ENCODE results near the gene CHCHD6. TPM values are rescaled to one million over a fixed set of nuclear protein-coding genes. Genes with fewer than 3 reads are reported as not detected.

Gene CHCHD6
- total RNA-seq, 3 donors from 2014 or later: 5.9 to 9.8 (median 6.5) TPM

- H3K4me1 ChIP-seq (ENCODE audit: low read depth): no peaks in the 10 kb centered on the region
- TF ChIP-seq, protein P1, sequence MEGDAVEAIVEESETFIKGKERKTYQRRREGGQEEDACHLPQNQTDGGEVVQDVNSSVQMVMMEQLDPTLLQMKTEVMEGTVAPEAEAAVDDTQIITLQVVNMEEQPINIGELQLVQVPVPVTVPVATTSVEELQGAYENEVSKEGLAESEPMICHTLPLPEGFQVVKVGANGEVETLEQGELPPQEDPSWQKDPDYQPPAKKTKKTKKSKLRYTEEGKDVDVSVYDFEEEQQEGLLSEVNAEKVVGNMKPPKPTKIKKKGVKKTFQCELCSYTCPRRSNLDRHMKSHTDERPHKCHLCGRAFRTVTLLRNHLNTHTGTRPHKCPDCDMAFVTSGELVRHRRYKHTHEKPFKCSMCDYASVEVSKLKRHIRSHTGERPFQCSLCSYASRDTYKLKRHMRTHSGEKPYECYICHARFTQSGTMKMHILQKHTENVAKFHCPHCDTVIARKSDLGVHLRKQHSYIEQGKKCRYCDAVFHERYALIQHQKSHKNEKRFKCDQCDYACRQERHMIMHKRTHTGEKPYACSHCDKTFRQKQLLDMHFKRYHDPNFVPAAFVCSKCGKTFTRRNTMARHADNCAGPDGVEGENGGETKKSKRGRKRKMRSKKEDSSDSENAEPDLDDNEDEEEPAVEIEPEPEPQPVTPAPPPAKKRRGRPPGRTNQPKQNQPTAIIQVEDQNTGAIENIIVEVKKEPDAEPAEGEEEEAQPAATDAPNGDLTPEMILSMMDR (IDR thresholded peaks at IDR 0.05): no peak
- ATAC-seq: no peak
- intact Hi-C loops (cut with DNase I, micrococcal nuclease): no loop called here
- H3K9me3 ChIP-seq: no peaks in the 10 kb centered on the region
- H3K36me3 ChIP-seq (ENCODE audit: low read depth): no peaks in the 10 kb centered on the region
- no peak overlapping the region for H3K4me3 ChIP-seq
- no peak for DNase-seq
Measured at GRCh38 chr3:126770096-126770495, 66.1 kb downstream of the CHCHD6 start.

DNA sequence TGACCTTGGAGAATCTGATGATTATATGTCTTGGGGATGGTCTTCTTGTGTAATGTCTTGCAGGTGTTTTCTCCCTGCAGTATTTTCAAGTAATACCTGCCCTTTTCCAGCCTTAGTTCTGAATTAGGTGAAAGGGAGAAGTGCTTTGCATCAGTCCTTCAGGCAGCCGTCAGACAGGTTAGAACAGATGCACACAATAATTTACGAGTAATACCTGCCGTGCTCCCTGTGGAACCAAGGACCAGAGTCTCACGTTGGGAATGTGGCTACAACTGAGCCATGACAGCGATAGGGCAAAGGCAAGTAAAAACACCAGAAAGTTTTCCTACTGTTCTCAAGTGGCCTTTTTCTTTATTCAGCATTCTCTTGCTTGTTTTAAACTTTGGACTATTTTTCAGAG, 69.1 kb downstream of the CHCHD6 start:
- TF ChIP-seq, protein P1 (IDR thresholded peaks at IDR 0.05): no peak
- no peaks in the 10 kb centered on the region for H3K36me3 ChIP-seq (ENCODE audit: low read depth)
- ATAC-seq: no peak
- no peaks in the 10 kb centered on the region for H3K9me3 ChIP-seq
- H3K4me1 ChIP-seq (ENCODE audit: low read depth): no peaks in the 10 kb centered on the region
- no peak for DNase-seq
- H3K4me3 ChIP-seq: no peak overlapping the region
- intact Hi-C loops (cut with DNase I, micrococcal nuclease): no loop called here

GRCh38 chr3:126773783-126774182, 69.7 kb downstream of the CHCHD6 start:
- no peak for ATAC-seq
- intact Hi-C loops (cut with DNase I, micrococcal nuclease): no loop called here
- TF ChIP-seq, protein P1 (IDR thresholded peaks at IDR 0.05): no peak
- Histone ChIP-seq H3K9me3 (no peaks in the 10 kb centered on the region), H3K4me1 (ENCODE audit: low read depth) (no peaks in the 10 kb centered on the region), H3K4me3 (no peak overlapping the region), H3K36me3 (ENCODE audit: low read depth) (no peaks in the 10 kb centered on the region)
- no peak for DNase-seq

DNA sequence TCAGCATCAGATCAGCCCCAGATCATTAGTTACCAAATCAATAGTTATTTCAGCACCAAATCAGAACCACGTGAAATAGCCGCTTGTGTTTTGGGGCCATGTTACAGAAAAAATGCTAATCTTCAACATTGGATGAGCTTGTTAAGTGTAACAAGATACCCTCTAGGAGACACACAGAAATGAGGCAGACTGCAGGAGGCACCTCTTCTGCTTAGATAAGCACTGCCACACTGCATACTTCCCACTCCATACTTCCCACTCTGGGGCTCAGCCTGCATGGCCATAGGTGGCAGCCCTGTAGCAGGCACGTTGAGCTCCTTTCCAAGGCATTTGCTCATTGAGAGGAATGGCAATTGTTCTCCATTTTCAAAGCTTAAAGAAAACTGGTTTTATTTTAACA, 73.3 kb downstream of the CHCHD6 start:
- DNase-seq (no peak), ATAC-seq (no peak)
- Histone ChIP-seq H3K4me3 (no peak overlapping the region), H3K9me3 (no peaks in the 10 kb centered on the region), H3K36me3 (ENCODE audit: low read depth) (no peaks in the 10 kb centered on the region), H3K4me1 (ENCODE audit: low read depth) (peaks cover 7% of the 10 kb centered on the region)
- intact Hi-C loops (cut with DNase I, micrococcal nuclease): no loop called here
- TF ChIP-seq, protein P1 (IDR thresholded peaks at IDR 0.05): no peak

- Histone ChIP-seq H3K36me3 (ENCODE audit: low read depth) (no peaks in the 10 kb centered on the region), H3K4me3 (no peak overlapping the region), H3K4me1 (ENCODE audit: low read depth) (peaks cover 8% of the 10 kb centered on the region), H3K9me3 (no peaks in the 10 kb centered on the region)
- intact Hi-C loops (cut with DNase I, micrococcal nuclease): no loop called here
- ATAC-seq: no peak
- DNase-seq: no peak
- TF ChIP-seq, protein P1 (IDR thresholded peaks at IDR 0.05): no peak
Measured at GRCh38 chr3:126780666-126781065, 76.6 kb downstream of the CHCHD6 start.

DNA sequence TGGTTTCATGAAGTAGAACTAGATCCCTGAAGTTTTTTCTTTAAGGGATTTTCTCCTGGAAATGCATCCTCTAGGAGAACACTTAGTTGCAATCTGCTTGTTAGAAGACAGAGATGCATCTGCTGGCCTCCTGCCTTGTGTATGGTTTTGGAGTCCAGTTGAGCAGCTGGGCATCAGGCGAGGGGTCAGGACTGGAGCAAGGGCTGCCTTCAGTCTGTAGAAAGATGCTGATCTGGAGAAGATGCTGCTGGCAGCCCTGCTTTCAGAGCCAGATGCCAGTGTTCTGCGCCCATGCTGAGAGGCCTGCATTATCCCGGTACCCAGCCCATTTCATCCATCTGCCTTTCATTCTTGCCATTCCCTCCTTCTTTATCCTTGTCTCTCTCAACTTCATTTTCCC, 77.4 kb downstream of the CHCHD6 start:
- Histone ChIP-seq H3K4me3 (no peak overlapping the region), H3K36me3 (ENCODE audit: low read depth) (no peaks in the 10 kb centered on the region), H3K4me1 (ENCODE audit: low read depth) (peaks cover 8% of the 10 kb centered on the region), H3K9me3 (no peaks in the 10 kb centered on the region)
- no peak for DNase-seq
- no peak for ATAC-seq
- intact Hi-C loops (cut with DNase I, micrococcal nuclease): no loop called here
- TF ChIP-seq, protein P1 (IDR thresholded peaks at IDR 0.05): no peak
